HT1080 (cell line): Measurements from ENCODE around the gene FAM25C. TPM values are rescaled to one million over a fixed set of nuclear protein-coding genes. Genes with fewer than 3 reads are reported as not detected.
A peak's percentile ranks its signal among the peaks of the same experiment; 100 is the strongest.
"Not testable (repeated sequence)": the region's sequence is repeated elsewhere in the genome, so short reads cannot be mapped to it uniquely, and the experiment has no call there.

Experiments used
- DNase-seq: peaks from one replicate; pipeline ENCODE4 v3.0.0-alpha.2; 2015; ENCODE audit warnings: low read depth
- small RNA-seq: library from RNA; depleted of rRNA; stranded (forward); fragments of <200 nt; gene quantifications from one replicate; pipeline ENCODE3, GENCODE V24; 2014
- total RNA-seq: library from RNA; depleted of rRNA; stranded (reverse); fragments of >200 nt; shearing (Covaris generic); gene quantifications from 2 replicates; pipeline ENCODE4 v1.2.3, GENCODE V29; 2014; rRNA removed

Gene FAM25C
- total RNA-seq, 1 experiment from 2014 or later = not detected

GRCh38 chr10:47959677-47960076 lies 39.9 kb downstream of the FAM25C start:
- peak; percentile 23 for DNase-seq

GRCh38 chr10:47957158-47957557 lies 42.4 kb downstream of the FAM25C start:
- DNase-seq = not testable (repeated sequence)

- DNase-seq = not testable (repeated sequence)
Measured at GRCh38 chr10:47947424-47947823, 52.2 kb downstream of the FAM25C start.

Small RNA genes within 50 kb of the gene (small RNA-seq; reads per million reads assigned to genes)
- not detected for gene RNA5SP315

Other genes starting within 250 kb of the FAM25C start
- not detected in 2 replicates for gene SYT15B, start 236.2 kb downstream of the FAM25C start, total RNA-seq
- gene NPY4R2, start 81.1 kb downstream of the FAM25C start, total RNA-seq = 0.07 TPM in 1 of 2 replicates, not detected in the other